GM23248 (cell line): Measurements from ENCODE around the gene ATP8A1. TPM values are rescaled to one million over a fixed set of nuclear protein-coding genes. Genes with fewer than 3 reads are reported as not detected.
A peak's percentile ranks its signal among the peaks of the same experiment; 100 is the strongest.

Experiments
- DNase-seq: peaks from one replicate; pipeline ENCODE4 v3.0.0-alpha.2; 2015
- H2AFZ ChIP-seq: fragments of 200-600 bp; sonication (generic); 2 replicates; pipeline ENCODE4 v1.6.1; 2016; ENCODE audit warnings: antibody characterized with exemption
- H3F3A ChIP-seq: fragments of 200-600 bp; sonication (generic); 2 replicates; pipeline ENCODE4 v1.6.1; 2016; ENCODE audit warnings: mild to moderate bottlenecking, antibody characterized with exemption, mixed run types; ENCODE audit not compliant: insufficient read depth
- H3K27ac ChIP-seq: fragments of 200-600 bp; sonication (generic); 2 replicates; pipeline ENCODE4 v1.5.1; 2016; ENCODE audit warnings: mild to moderate bottlenecking
- H3K27me3 ChIP-seq: fragments of 200-600 bp; sonication (generic); replicated peaks from 2 replicates; pipeline ENCODE4 v1.6.1; 2016; ENCODE audit warnings: mild to moderate bottlenecking; ENCODE audit not compliant: insufficient read depth
- H3K36me3 ChIP-seq: fragments of 200-600 bp; sonication (generic); 2 replicates; pipeline ENCODE4 v1.6.1; 2016; ENCODE audit warnings: low read depth, mild to moderate bottlenecking
- H3K4me1 ChIP-seq: fragments of 200-600 bp; sonication (generic); 2 replicates; pipeline ENCODE4 v1.6.1; 2016; ENCODE audit warnings: mild to moderate bottlenecking; ENCODE audit not compliant: insufficient read depth
- H3K4me2 ChIP-seq: fragments of 200-600 bp; sonication (generic); one replicate; pipeline ENCODE4 v1.6.1; 2016; ENCODE audit warnings: mild to moderate bottlenecking; ENCODE audit not compliant: unreplicated experiment
- H3K4me3 ChIP-seq: fragments of 200-600 bp; sonication (generic); 2 replicates; pipeline ENCODE4 v1.5.1; 2016; ENCODE audit warnings: mild to moderate bottlenecking
- H3K79me2 ChIP-seq: fragments of 200-600 bp; sonication (generic); 2 replicates; pipeline ENCODE4 v1.6.1; 2016; ENCODE audit warnings: mild to moderate bottlenecking; ENCODE audit not compliant: insufficient read depth
- H3K9ac ChIP-seq: fragments of 200-600 bp; sonication (generic); 2 replicates; pipeline ENCODE4 v1.6.1; 2016; ENCODE audit warnings: mild to moderate bottlenecking
- H3K9me2 ChIP-seq: fragments of 200-600 bp; sonication (generic); 2 replicates; pipeline ENCODE4 v1.6.1; 2016; ENCODE audit warnings: mixed run types, mild to moderate bottlenecking, moderate library complexity; ENCODE audit not compliant: insufficient read depth
- H3K9me3 ChIP-seq: fragments of 200-600 bp; sonication (generic); one replicate; pipeline ENCODE4 v1.6.1; 2017; ENCODE audit warnings: low read depth
- H4K20me1 ChIP-seq: fragments of 200-600 bp; sonication (generic); 2 replicates; pipeline ENCODE4 v1.6.0; 2016; ENCODE audit not compliant: insufficient read depth
- EZH2 ChIP-seq: fragments of 200-600 bp; sonication (generic); IDR thresholded peaks from 2 replicates; pipeline ENCODE4 v1.6.1; 2018; ENCODE audit warnings: antibody characterized with exemption, mild to moderate bottlenecking; ENCODE audit not compliant: insufficient read depth, poor library complexity, severe bottlenecking
- EZH2phosphoT487 ChIP-seq: fragments of 200-600 bp; sonication (generic); IDR thresholded peaks from 2 replicates; pipeline ENCODE4 v1.6.1; 2018; ENCODE audit warnings: antibody characterized with exemption, moderate library complexity, mild to moderate bottlenecking, low read depth; ENCODE audit not compliant: insufficient read depth
- WGBS, 2 experiments: methylation state at CpG; one replicate each; pipeline ENCODE4 v1.1.6; 2015 to 2017; ENCODE audit warnings: low lambda C conversion rate in 2 of 2, low coverage in 1 of 2; ENCODE audit errors: missing lambda C conversion rate in 2 of 2; 5-methylcytosine and 5-hydroxymethylcytosine counted together
- in situ Hi-C: fragments of 300-500 bp; cut with MboI; formaldehyde crosslinking; loops from 2 replicates; pipeline ENCODE4 v1.15.0; 2020
- polyA plus RNA-seq: library from polyadenylated mRNA; unstranded; fragments of >200 nt; fragmentation: Nextera tagmentation; extraction: Ambion mirVana; gene quantifications from 2 replicates; pipeline ENCODE4 v1.2.1, GENCODE V29; 2016
- total RNA-seq: library from RNA; depleted of rRNA; stranded (reverse); fragments of >200 nt; shearing (Covaris generic); gene quantifications from 2 replicates; pipeline ENCODE4 v1.2.3, GENCODE V29; 2014

Gene ATP8A1
- total and polyA plus RNA-seq, 2 experiments from 2014 or later = 0.11 to 0.13 TPM

- no peak overlapping the region for H2AFZ ChIP-seq
- no peaks in the 10 kb centered on the region for H4K20me1 ChIP-seq
- no peak overlapping the region for H3K27ac ChIP-seq
- no peaks in the 10 kb centered on the region for H3F3A ChIP-seq
- in situ Hi-C loops = no loop called here
- no peaks in the 10 kb centered on the region for H3K79me2 ChIP-seq
- H3K4me1 ChIP-seq = no peaks in the 10 kb centered on the region
- no peak for TF ChIP-seq EZH2
- TF ChIP-seq EZH2phosphoT487 = no peak
- no peaks in the 10 kb centered on the region for H3K36me3 ChIP-seq
- no peaks in the 10 kb centered on the region for H3K9me2 ChIP-seq
- H3K27me3 ChIP-seq = no peaks in the 10 kb centered on the region
- H3K9ac ChIP-seq = no peak overlapping the region
- no peak overlapping the region for H3K4me3 ChIP-seq
- no peak overlapping the region for H3K4me2 ChIP-seq
- DNase-seq = no peak
- WGBS, 2 experiments = 0% methylated on average over 1 of the region's 1 CpG
- no peaks in the 10 kb centered on the region for H3K9me3 ChIP-seq
These were observed 33.6 kb upstream of the ATP8A1 start for GRCh38 chr4:42690537-42690936.

GRCh38 chr4:42683393-42683792, 26.5 kb upstream of the ATP8A1 start:
- TF ChIP-seq EZH2phosphoT487 (no peak), EZH2 (no peak)
- Histone ChIP-seq H3K27ac (no peak overlapping the region), H3K36me3 (no peaks in the 10 kb centered on the region), H2AFZ (no peak overlapping the region), H3K9me2 (no peaks in the 10 kb centered on the region), H3K9ac (no peak overlapping the region), H3F3A (no peaks in the 10 kb centered on the region), H4K20me1 (no peaks in the 10 kb centered on the region), H3K4me3 (no peak overlapping the region), H3K27me3 (no peaks in the 10 kb centered on the region), H3K4me1 (no peaks in the 10 kb centered on the region), H3K9me3 (no peaks in the 10 kb centered on the region), H3K79me2 (no peaks in the 10 kb centered on the region), H3K4me2 (no peak overlapping the region)
- DNase-seq = no peak
- in situ Hi-C loops = no loop called here

GRCh38 chr4:42678512-42678911, 21.6 kb upstream of the ATP8A1 start:
- TF ChIP-seq EZH2 (no peak), EZH2phosphoT487 (no peak)

GRCh38 chr4:42676066-42676951, 19.4 kb upstream of the ATP8A1 start:
- H3K4me3 ChIP-seq = no peak overlapping the region
- H3K4me2 ChIP-seq = no peak overlapping the region
- no peaks in the 10 kb centered on the region; the same call in 1 of the 2 replicates for H3K27me3 ChIP-seq
- H3K4me1 ChIP-seq = no peaks in the 10 kb centered on the region
- H3K79me2 ChIP-seq = no peaks in the 10 kb centered on the region
- H3K9ac ChIP-seq = no peak overlapping the region
- 49 to 57% methylated on average over 8 of the region's 8 CpGs for WGBS, 2 experiments
- TF ChIP-seq EZH2 (no peak), EZH2phosphoT487 (no peak)
- 0 out of 2 replicates have a peak, but pooled peaks cover 3% of the 10 kb centered on the region for H3F3A ChIP-seq
- H3K9me3 ChIP-seq = no peaks in the 10 kb centered on the region
- no peak for DNase-seq
- H4K20me1 ChIP-seq = no peaks in the 10 kb centered on the region
- no peak overlapping the region for H3K27ac ChIP-seq
- no peaks in the 10 kb centered on the region for H3K9me2 ChIP-seq
- H2AFZ ChIP-seq = no peak overlapping the region
- H3K36me3 ChIP-seq = no peaks in the 10 kb centered on the region
- in situ Hi-C loops = no loop called here

More at GRCh38 chr4:42678512-42678911, 21.6 kb upstream of the ATP8A1 start:
- Histone ChIP-seq H3K36me3 (no peaks in the 10 kb centered on the region), H3K9ac (no peak overlapping the region), H3K9me3 (no peaks in the 10 kb centered on the region), H2AFZ (no peak overlapping the region), H3K4me1 (no peaks in the 10 kb centered on the region), H3K9me2 (no peaks in the 10 kb centered on the region), H4K20me1 (no peaks in the 10 kb centered on the region), H3K4me2 (no peak overlapping the region), H3K4me3 (no peak overlapping the region), H3F3A (no peaks in the 10 kb centered on the region), H3K79me2 (no peaks in the 10 kb centered on the region), H3K27ac (no peak overlapping the region), H3K27me3 (no peaks in the 10 kb centered on the region)
- WGBS, 2 experiments = 59 to 61% methylated on average over 1 of the region's 1 CpG
- in situ Hi-C loops = no loop called here
- no peak for DNase-seq

- Histone ChIP-seq H3K27ac (no peak overlapping the region), H3K9ac (no peak overlapping the region), H2AFZ (no peak overlapping the region), H3K4me3 (no peak overlapping the region), H3K79me2 (no peaks in the 10 kb centered on the region), H3K4me1 (no peaks in the 10 kb centered on the region), H4K20me1 (no peaks in the 10 kb centered on the region), H3K4me2 (no peak overlapping the region), H3F3A (0 out of 2 replicates have a peak, but pooled peaks cover 3% of the 10 kb centered on the region), H3K36me3 (no peaks in the 10 kb centered on the region), H3K9me2 (no peaks in the 10 kb centered on the region), H3K27me3 (peaks cover 6% of the 10 kb centered on the region; the same call in 1 of the 2 replicates), H3K9me3 (no peaks in the 10 kb centered on the region)
- TF ChIP-seq EZH2phosphoT487 = no peak
- TF ChIP-seq EZH2 = no peak
- DNase-seq = peak; percentile 61
- 33 to 44% methylated on average over 2 of the region's 2 CpGs for WGBS, 2 experiments
- in situ Hi-C loops = no loop called here
These were observed 16.1 kb upstream of the ATP8A1 start for GRCh38 chr4:42673082-42673425.
